ENCODE results near the gene PMP22. TPM values are rescaled to one million over a fixed set of nuclear protein-coding genes. Genes with fewer than 3 reads are reported as not detected.

Gene PMP22
- total RNA-seq, 1 donor from 2014 or later = 4.3 TPM

GRCh38 chr17:15197229-15197628 lies 67.9 kb downstream of the PMP22 start:
- no peak overlapping the region for H2AFZ ChIP-seq (replicated peaks)
- no peak for TF ChIP-seq EZH2 (IDR thresholded peaks at IDR 0.05)
- TF ChIP-seq, protein P1, sequence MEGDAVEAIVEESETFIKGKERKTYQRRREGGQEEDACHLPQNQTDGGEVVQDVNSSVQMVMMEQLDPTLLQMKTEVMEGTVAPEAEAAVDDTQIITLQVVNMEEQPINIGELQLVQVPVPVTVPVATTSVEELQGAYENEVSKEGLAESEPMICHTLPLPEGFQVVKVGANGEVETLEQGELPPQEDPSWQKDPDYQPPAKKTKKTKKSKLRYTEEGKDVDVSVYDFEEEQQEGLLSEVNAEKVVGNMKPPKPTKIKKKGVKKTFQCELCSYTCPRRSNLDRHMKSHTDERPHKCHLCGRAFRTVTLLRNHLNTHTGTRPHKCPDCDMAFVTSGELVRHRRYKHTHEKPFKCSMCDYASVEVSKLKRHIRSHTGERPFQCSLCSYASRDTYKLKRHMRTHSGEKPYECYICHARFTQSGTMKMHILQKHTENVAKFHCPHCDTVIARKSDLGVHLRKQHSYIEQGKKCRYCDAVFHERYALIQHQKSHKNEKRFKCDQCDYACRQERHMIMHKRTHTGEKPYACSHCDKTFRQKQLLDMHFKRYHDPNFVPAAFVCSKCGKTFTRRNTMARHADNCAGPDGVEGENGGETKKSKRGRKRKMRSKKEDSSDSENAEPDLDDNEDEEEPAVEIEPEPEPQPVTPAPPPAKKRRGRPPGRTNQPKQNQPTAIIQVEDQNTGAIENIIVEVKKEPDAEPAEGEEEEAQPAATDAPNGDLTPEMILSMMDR (IDR thresholded peaks at IDR 0.05) = no peak
- TF ChIP-seq EZH2phosphoT487 (IDR thresholded peaks at IDR 0.05) = no peak
- Mint-ChIP-seq H3K27ac (no peak overlapping the region), H3K27me3 (ENCODE audit: insufficient read depth, low read depth) (no peaks in the 10 kb centered on the region), H3K4me3 (no peak overlapping the region), H3K36me3 (no peaks in the 10 kb centered on the region), H3K9me3 (peaks cover 20% of the 10 kb centered on the region), H3K4me1 (peaks cover 17% of the 10 kb centered on the region)
- no peak for DNase-seq (ENCODE audit: low spot score)
- H3K79me2 ChIP-seq (ENCODE audit: low read depth) = no peaks in the 10 kb centered on the region
- H3K36me3 ChIP-seq = no peaks in the 10 kb centered on the region
- H3F3A ChIP-seq (ENCODE audit: low read depth) = no peaks in the 10 kb centered on the region
- no peak overlapping the region for H3K4me3 ChIP-seq
- no peak overlapping the region for H3K9ac ChIP-seq
- H4K20me1 ChIP-seq (ENCODE audit: low read depth) = no peaks in the 10 kb centered on the region
- no peaks in the 10 kb centered on the region for H3K27me3 ChIP-seq
- H3K4me2 ChIP-seq = no peak overlapping the region
- H3K27ac ChIP-seq = no peak overlapping the region
- H3K4me1 ChIP-seq = no peaks in the 10 kb centered on the region
- peaks cover 6% of the 10 kb centered on the region for H3K9me3 ChIP-seq (ENCODE audit: low read depth)

GRCh38 chr17:15194859-15195277 lies 70.3 kb downstream of the PMP22 start:
- Histone ChIP-seq H3K9ac (no peak overlapping the region), H3K9me3 (ENCODE audit: low read depth) (peaks cover 6% of the 10 kb centered on the region), H3K27me3 (no peaks in the 10 kb centered on the region), H3K4me2 (no peak overlapping the region), H3F3A (ENCODE audit: low read depth) (no peaks in the 10 kb centered on the region), H3K79me2 (ENCODE audit: low read depth) (no peaks in the 10 kb centered on the region), H3K4me3 (no peak overlapping the region), H4K20me1 (ENCODE audit: low read depth) (no peaks in the 10 kb centered on the region), H3K4me1 (no peaks in the 10 kb centered on the region), H3K36me3 (no peaks in the 10 kb centered on the region), H3K27ac (no peak overlapping the region), H2AFZ (replicated peaks) (no peak overlapping the region)
- peaks cover 12% of the 10 kb centered on the region for H3K9me3 Mint-ChIP-seq
- TF ChIP-seq, protein P1 (IDR thresholded peaks at IDR 0.05) = no peak
- TF ChIP-seq EZH2phosphoT487 (IDR thresholded peaks at IDR 0.05) = no peak
- TF ChIP-seq EZH2 (IDR thresholded peaks at IDR 0.05) = no peak
- no peak overlapping the region for H3K4me3 Mint-ChIP-seq
- H3K27me3 Mint-ChIP-seq (ENCODE audit: insufficient read depth, low read depth) = no peaks in the 10 kb centered on the region
- H3K4me1 Mint-ChIP-seq = peaks cover 17% of the 10 kb centered on the region
- H3K27ac Mint-ChIP-seq = no peak overlapping the region
- no peak for DNase-seq (ENCODE audit: low spot score)
- H3K36me3 Mint-ChIP-seq = no peaks in the 10 kb centered on the region

DNA sequence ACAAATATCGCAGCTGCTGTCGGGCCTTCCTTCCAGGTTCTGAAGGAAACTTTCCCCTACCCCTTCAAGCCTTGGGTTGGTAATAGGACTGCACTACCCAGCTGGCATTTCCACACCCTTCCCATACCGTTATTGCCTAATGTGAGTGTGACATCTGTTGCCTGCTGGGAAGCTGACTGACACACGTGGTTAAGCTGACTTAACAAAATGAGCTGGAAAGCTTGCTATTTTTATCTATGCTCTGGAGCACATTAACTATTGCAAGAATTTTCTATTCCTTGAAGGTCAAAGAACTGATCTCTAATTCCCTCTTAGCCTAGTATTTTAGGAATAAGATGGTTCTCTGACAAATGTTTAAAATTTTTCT lies 79.5 kb downstream of the PMP22 start:
- no peak for DNase-seq (ENCODE audit: low spot score)
- Histone ChIP-seq H3K4me2 (no peak overlapping the region), H3K9ac (no peak overlapping the region), H3K4me3 (no peak overlapping the region), H2AFZ (replicated peaks) (no peak overlapping the region), H3K36me3 (no peaks in the 10 kb centered on the region), H3K79me2 (ENCODE audit: low read depth) (no peaks in the 10 kb centered on the region), H3K27ac (no peak overlapping the region), H3F3A (ENCODE audit: low read depth) (no peaks in the 10 kb centered on the region), H3K9me3 (ENCODE audit: low read depth) (no peaks in the 10 kb centered on the region), H3K4me1 (no peaks in the 10 kb centered on the region), H3K27me3 (no peaks in the 10 kb centered on the region), H4K20me1 (ENCODE audit: low read depth) (no peaks in the 10 kb centered on the region)
- TF ChIP-seq EZH2 (IDR thresholded peaks at IDR 0.05) (no peak), EZH2phosphoT487 (IDR thresholded peaks at IDR 0.05) (no peak)
- TF ChIP-seq, protein P1 (IDR thresholded peaks at IDR 0.05) = no peak
- Mint-ChIP-seq H3K9me3 (peaks cover 2% of the 10 kb centered on the region), H3K4me1 (peaks cover 2% of the 10 kb centered on the region), H3K36me3 (no peaks in the 10 kb centered on the region), H3K27ac (no peak overlapping the region), H3K27me3 (ENCODE audit: insufficient read depth, low read depth) (peaks cover 2% of the 10 kb centered on the region), H3K4me3 (no peak overlapping the region)

Measured in neural progenitor cell (in vitro differentiated cells).